ENCODE results near the gene FZD1. TPM values are rescaled to one million over a fixed set of nuclear protein-coding genes. Genes with fewer than 3 reads are reported as not detected.

FZD1 gene
- total RNA-seq, 1 donor from 2014 or later, result 11.5 TPM

DNA sequence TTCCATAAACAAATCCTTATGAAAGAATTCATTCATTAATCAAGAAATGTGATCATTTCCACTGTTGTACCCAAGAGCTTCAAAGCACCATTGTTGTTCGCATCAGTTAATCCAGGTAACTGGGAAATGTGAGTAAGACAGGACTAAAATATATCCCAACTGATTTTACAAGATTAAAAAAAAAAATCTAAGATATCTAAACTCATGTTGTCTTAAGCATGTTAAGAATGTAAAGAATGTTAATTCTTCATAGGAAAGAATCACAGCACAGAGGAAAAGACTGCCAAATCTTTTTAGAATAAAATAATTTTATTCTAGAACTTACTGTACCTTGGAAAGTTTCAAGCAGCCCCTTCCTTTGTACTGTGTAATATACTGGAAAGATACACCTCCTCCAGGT lies 16.4 kb downstream of the FZD1 start:
- Histone ChIP-seq H3K4me3 (ENCODE audit: low read length in 3 of 3) (no peak overlapping the region), H3K36me3 (ENCODE audit: control insufficient read depth in 3 of 3, insufficient read depth in 3 of 3, low read length in 3 of 3) (no peaks in the 10 kb centered on the region), H3K9ac (ENCODE audit: low read depth in 1 of 3, low read length in 3 of 3) (no peak overlapping the region), H3K27me3 (ENCODE audit: control insufficient read depth in 3 of 3, insufficient read depth in 3 of 3, low read length in 3 of 3) (no peaks in the 10 kb centered on the region), H3K9me3 (ENCODE audit: control insufficient read depth in 3 of 3, low read length in 3 of 3) (no peaks in the 10 kb centered on the region), H3K27ac (ENCODE audit: low read depth, low read length) (no peak overlapping the region), H3K4me1 (ENCODE audit: control insufficient read depth in 3 of 3, insufficient read depth in 3 of 3, low read length in 3 of 3) (no peaks in the 10 kb centered on the region)

DNA sequence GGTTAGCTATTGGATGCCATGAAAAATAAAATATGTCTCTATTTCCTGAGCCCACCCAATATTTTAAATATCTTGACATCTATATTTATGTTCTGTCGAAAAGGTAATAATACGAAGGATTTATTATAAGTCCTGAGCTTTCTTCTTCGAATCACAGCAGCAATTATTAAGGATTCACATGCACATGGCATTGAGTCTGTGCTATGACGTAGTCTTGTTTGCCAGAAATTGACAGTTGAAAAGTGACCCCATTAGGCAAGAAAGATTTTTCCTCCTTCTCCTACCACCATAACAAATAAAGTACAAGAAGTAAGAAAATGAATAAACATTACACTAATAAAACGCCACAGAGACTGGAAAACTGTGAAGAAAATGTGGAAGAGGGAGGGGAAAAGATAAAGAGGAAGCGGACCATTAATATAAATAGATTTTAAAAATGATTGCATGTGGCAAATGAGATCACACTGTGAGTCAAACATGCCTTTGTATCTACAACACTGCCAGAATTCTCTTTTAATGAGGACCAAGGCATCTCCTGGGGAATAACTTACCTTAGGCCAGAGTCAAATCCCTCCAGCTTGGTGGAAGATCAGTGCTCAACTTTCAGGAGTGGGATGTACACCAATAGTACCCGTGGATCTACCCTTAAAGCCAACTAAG lies 21.6 kb downstream of the FZD1 start:
- Histone ChIP-seq H3K4me3 (ENCODE audit: low read length in 3 of 3) (no peak overlapping the region), H3K36me3 (ENCODE audit: control insufficient read depth in 3 of 3, insufficient read depth in 3 of 3, low read length in 3 of 3) (no peaks in the 10 kb centered on the region), H3K27ac (ENCODE audit: low read depth, low read length) (no peak overlapping the region), H3K9me3 (ENCODE audit: control insufficient read depth in 3 of 3, low read length in 3 of 3) (no peaks in the 10 kb centered on the region), H3K4me1 (ENCODE audit: control insufficient read depth in 3 of 3, insufficient read depth in 3 of 3, low read length in 3 of 3) (peaks cover 0 to 3% (median 0%) of the 10 kb centered on the region in 3 donors), H3K27me3 (ENCODE audit: control insufficient read depth in 3 of 3, insufficient read depth in 3 of 3, low read length in 3 of 3) (no peaks in the 10 kb centered on the region), H3K9ac (ENCODE audit: low read depth in 1 of 3, low read length in 3 of 3) (no peak overlapping the region)

- Histone ChIP-seq H3K27me3 (ENCODE audit: control insufficient read depth in 3 of 3, insufficient read depth in 3 of 3, low read length in 3 of 3) (no peaks in the 10 kb centered on the region), H3K36me3 (ENCODE audit: control insufficient read depth in 3 of 3, insufficient read depth in 3 of 3, low read length in 3 of 3) (no peaks in the 10 kb centered on the region), H3K4me1 (ENCODE audit: control insufficient read depth in 3 of 3, insufficient read depth in 3 of 3, low read length in 3 of 3) (peaks cover 0 to 3% (median 0%) of the 10 kb centered on the region in 3 donors), H3K27ac (ENCODE audit: low read depth, low read length) (no peak overlapping the region), H3K9me3 (ENCODE audit: control insufficient read depth in 3 of 3, low read length in 3 of 3) (no peaks in the 10 kb centered on the region), H3K4me3 (ENCODE audit: low read length in 3 of 3) (no peak overlapping the region), H3K9ac (ENCODE audit: low read depth in 1 of 3, low read length in 3 of 3) (no peak overlapping the region)
These were observed 22.2 kb downstream of the FZD1 start for GRCh38 chr7:91286432-91286831.

GRCh38 chr7:91287371-91288084 lies 23.3 kb downstream of the FZD1 start:
- no peaks in the 10 kb centered on the region for H3K9me3 ChIP-seq (ENCODE audit: control insufficient read depth in 3 of 3, low read length in 3 of 3)
- H3K27me3 ChIP-seq (ENCODE audit: control insufficient read depth in 3 of 3, insufficient read depth in 3 of 3, low read length in 3 of 3), result no peaks in the 10 kb centered on the region
- H3K9ac ChIP-seq (ENCODE audit: low read depth in 1 of 3, low read length in 3 of 3), result no peak overlapping the region
- peaks cover 0 to 3% (median 0%) of the 10 kb centered on the region in 3 donors for H3K4me1 ChIP-seq (ENCODE audit: control insufficient read depth in 3 of 3, insufficient read depth in 3 of 3, low read length in 3 of 3)
- no peak overlapping the region for H3K4me3 ChIP-seq (ENCODE audit: low read length in 3 of 3)
- peak overlapping the region; percentile 5 for H3K27ac ChIP-seq (ENCODE audit: low read depth, low read length)
- H3K36me3 ChIP-seq (ENCODE audit: control insufficient read depth in 3 of 3, insufficient read depth in 3 of 3, low read length in 3 of 3), result no peaks in the 10 kb centered on the region

DNA sequence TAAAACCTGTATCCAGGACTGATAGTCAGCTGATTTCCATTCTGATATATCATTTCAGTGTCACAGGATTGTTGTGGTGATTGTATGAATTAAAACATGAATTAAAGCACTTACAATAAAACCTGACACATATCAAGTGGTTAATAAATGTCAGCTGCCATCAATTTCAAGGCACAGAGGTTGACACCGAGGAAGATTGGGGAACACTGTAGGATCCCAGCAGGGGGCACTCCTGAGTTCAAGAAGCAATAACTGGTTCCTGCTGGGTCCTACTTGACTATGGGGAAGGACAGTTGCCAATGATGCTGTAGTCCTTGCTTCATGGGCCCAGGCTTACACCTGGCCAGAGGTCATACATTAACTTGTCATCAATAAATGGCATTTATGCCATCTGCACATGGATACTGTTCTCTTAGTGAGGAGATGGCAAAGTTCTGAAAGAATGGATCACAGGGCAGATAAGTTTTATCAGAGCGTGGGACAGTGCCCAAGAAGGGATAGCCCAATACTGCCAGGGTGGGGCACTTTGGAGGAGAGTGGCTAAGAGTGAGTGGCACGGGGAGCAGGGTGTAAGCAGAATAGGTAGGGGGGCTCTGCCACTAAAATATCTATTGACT lies 24.1 kb downstream of the FZD1 start:
- no peaks in the 10 kb centered on the region for H3K27me3 ChIP-seq (ENCODE audit: control insufficient read depth in 3 of 3, insufficient read depth in 3 of 3, low read length in 3 of 3)
- peaks cover 0 to 3% (median 0%) of the 10 kb centered on the region in 3 donors for H3K4me1 ChIP-seq (ENCODE audit: control insufficient read depth in 3 of 3, insufficient read depth in 3 of 3, low read length in 3 of 3)
- no peaks in the 10 kb centered on the region for H3K9me3 ChIP-seq (ENCODE audit: control insufficient read depth in 3 of 3, low read length in 3 of 3)
- H3K27ac ChIP-seq (ENCODE audit: low read depth, low read length), result no peak overlapping the region
- H3K4me3 ChIP-seq (ENCODE audit: low read length in 3 of 3), result no peak overlapping the region
- no peak overlapping the region for H3K9ac ChIP-seq (ENCODE audit: low read depth in 1 of 3, low read length in 3 of 3)
- H3K36me3 ChIP-seq (ENCODE audit: control insufficient read depth in 3 of 3, insufficient read depth in 3 of 3, low read length in 3 of 3), result no peaks in the 10 kb centered on the region

DNA sequence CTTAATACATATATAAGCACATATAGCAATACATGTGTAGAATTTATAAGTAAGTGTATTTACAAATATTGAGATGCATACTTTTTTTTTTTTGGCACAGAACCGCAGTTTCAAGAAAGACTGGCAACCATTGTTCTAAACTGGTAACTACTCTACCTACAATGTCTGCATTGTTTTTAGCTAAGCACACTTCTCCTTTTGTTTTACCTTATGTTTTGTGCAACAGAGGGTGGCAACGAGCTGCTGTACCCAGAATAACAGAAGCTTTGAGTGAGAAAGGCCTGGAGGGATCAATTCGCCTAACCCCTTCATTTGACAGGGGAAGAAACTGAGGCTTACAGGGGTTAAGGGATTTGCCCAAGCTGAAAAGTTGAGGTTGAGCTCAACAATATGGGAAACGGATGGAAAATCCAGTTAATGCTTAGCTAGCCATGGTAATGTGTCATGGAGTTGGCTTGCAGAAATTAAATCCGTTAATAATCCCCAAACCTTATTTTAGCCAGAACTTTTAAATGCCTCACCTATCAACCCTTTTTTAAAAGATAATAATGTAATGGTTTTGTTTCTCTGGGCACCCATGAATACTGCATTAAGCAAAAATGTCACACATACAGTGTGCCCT lies 25.5 kb downstream of the FZD1 start:
- Histone ChIP-seq H3K27ac (ENCODE audit: low read depth, low read length) (no peak overlapping the region), H3K4me1 (ENCODE audit: control insufficient read depth in 3 of 3, insufficient read depth in 3 of 3, low read length in 3 of 3) (peaks cover 0 to 3% (median 0%) of the 10 kb centered on the region in 3 donors), H3K36me3 (ENCODE audit: control insufficient read depth in 3 of 3, insufficient read depth in 3 of 3, low read length in 3 of 3) (no peaks in the 10 kb centered on the region), H3K27me3 (ENCODE audit: control insufficient read depth in 3 of 3, insufficient read depth in 3 of 3, low read length in 3 of 3) (no peaks in the 10 kb centered on the region), H3K4me3 (ENCODE audit: low read length in 3 of 3) (no peak overlapping the region), H3K9ac (ENCODE audit: low read depth in 1 of 3, low read length in 3 of 3) (no peak overlapping the region), H3K9me3 (ENCODE audit: control insufficient read depth in 3 of 3, low read length in 3 of 3) (no peaks in the 10 kb centered on the region)

- Histone ChIP-seq H3K36me3 (ENCODE audit: control insufficient read depth in 3 of 3, insufficient read depth in 3 of 3, low read length in 3 of 3) (no peaks in the 10 kb centered on the region), H3K27ac (ENCODE audit: low read depth, low read length) (no peak overlapping the region), H3K4me3 (ENCODE audit: low read length in 3 of 3) (no peak overlapping the region), H3K9me3 (ENCODE audit: control insufficient read depth in 3 of 3, low read length in 3 of 3) (no peaks in the 10 kb centered on the region), H3K4me1 (ENCODE audit: control insufficient read depth in 3 of 3, insufficient read depth in 3 of 3, low read length in 3 of 3) (peaks cover 0 to 3% (median 0%) of the 10 kb centered on the region in 3 donors), H3K27me3 (ENCODE audit: control insufficient read depth in 3 of 3, insufficient read depth in 3 of 3, low read length in 3 of 3) (no peaks in the 10 kb centered on the region), H3K9ac (ENCODE audit: low read depth in 1 of 3, low read length in 3 of 3) (no peak overlapping the region)
These were observed 27.1 kb downstream of the FZD1 start for GRCh38 chr7:91291302-91291701.

DNA sequence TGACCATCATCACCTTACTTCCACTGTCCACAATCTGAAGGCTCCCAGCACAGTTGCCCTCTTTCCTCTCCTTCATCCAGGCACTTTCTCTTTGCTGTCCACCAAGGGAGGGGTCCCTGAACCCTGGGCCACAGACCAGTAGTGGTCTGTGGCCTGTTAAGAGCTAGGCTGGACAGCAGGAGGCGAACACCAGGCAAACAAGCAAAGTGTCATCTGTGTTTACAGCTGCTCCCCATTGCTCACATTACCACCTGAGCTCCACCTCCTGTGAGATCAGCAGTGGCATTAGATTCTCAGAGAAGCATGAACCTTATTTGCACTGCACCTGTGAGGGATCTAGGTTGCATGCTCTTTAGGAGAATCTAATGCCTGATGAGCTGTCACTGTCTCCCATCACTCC lies 27.7 kb downstream of the FZD1 start:
- Histone ChIP-seq H3K27me3 (ENCODE audit: control insufficient read depth in 3 of 3, insufficient read depth in 3 of 3, low read length in 3 of 3) (no peaks in the 10 kb centered on the region), H3K36me3 (ENCODE audit: control insufficient read depth in 3 of 3, insufficient read depth in 3 of 3, low read length in 3 of 3) (no peaks in the 10 kb centered on the region), H3K27ac (ENCODE audit: low read depth, low read length) (no peak overlapping the region), H3K9ac (ENCODE audit: low read depth in 1 of 3, low read length in 3 of 3) (no peak overlapping the region), H3K4me1 (ENCODE audit: control insufficient read depth in 3 of 3, insufficient read depth in 3 of 3, low read length in 3 of 3) (peaks cover 0 to 3% (median 0%) of the 10 kb centered on the region in 3 donors), H3K9me3 (ENCODE audit: control insufficient read depth in 3 of 3, low read length in 3 of 3) (no peaks in the 10 kb centered on the region), H3K4me3 (ENCODE audit: low read length in 3 of 3) (no peak overlapping the region)

- Histone ChIP-seq H3K4me1 (ENCODE audit: control insufficient read depth in 3 of 3, insufficient read depth in 3 of 3, low read length in 3 of 3) (peaks cover 0 to 2% (median 0%) of the 10 kb centered on the region in 3 donors), H3K36me3 (ENCODE audit: control insufficient read depth in 3 of 3, insufficient read depth in 3 of 3, low read length in 3 of 3) (no peaks in the 10 kb centered on the region), H3K27me3 (ENCODE audit: control insufficient read depth in 3 of 3, insufficient read depth in 3 of 3, low read length in 3 of 3) (no peaks in the 10 kb centered on the region), H3K27ac (ENCODE audit: low read depth, low read length) (no peak overlapping the region), H3K9me3 (ENCODE audit: control insufficient read depth in 3 of 3, low read length in 3 of 3) (no peaks in the 10 kb centered on the region), H3K9ac (ENCODE audit: low read depth in 1 of 3, low read length in 3 of 3) (no peak overlapping the region), H3K4me3 (ENCODE audit: low read length in 3 of 3) (no peak overlapping the region)
These were observed 28.3 kb downstream of the FZD1 start for GRCh38 chr7:91292506-91292905.

GRCh38 chr7:91293136-91293535 lies 28.9 kb downstream of the FZD1 start:
- Histone ChIP-seq H3K4me1 (ENCODE audit: control insufficient read depth in 3 of 3, insufficient read depth in 3 of 3, low read length in 3 of 3) (no peaks in the 10 kb centered on the region), H3K27ac (ENCODE audit: low read depth, low read length) (no peak overlapping the region), H3K9ac (ENCODE audit: low read depth in 1 of 3, low read length in 3 of 3) (no peak overlapping the region), H3K4me3 (ENCODE audit: low read length in 3 of 3) (no peak overlapping the region), H3K36me3 (ENCODE audit: control insufficient read depth in 3 of 3, insufficient read depth in 3 of 3, low read length in 3 of 3) (no peaks in the 10 kb centered on the region), H3K27me3 (ENCODE audit: control insufficient read depth in 3 of 3, insufficient read depth in 3 of 3, low read length in 3 of 3) (no peaks in the 10 kb centered on the region), H3K9me3 (ENCODE audit: control insufficient read depth in 3 of 3, low read length in 3 of 3) (no peaks in the 10 kb centered on the region)

Measured in skeletal muscle tissue (tissue), 4 donors.